K562 (cell line): Measurements from ENCODE around the gene FREM1. TPM values are rescaled to one million over a fixed set of nuclear protein-coding genes. Genes with fewer than 3 reads are reported as not detected.

Experiments used
- ATAC-seq: fragments of 200-7000 bp; cut with Tn5 transposase; 3 replicates; pipeline ENCODE4 v1.9.1; 2020; ENCODE audit warnings: moderate library complexity
- BruUV-seq: library from RNA; stranded (reverse); fragments of 400-500 nt; replicated peaks from 2 replicates; lab custom pipeline; 2021; lab: Mats Ljungman, UMichigan
- CTCF ChIA-PET: fragments of 300-600 bp; formaldehyde crosslinking; extraction: SDS; loops from one replicate; lab custom pipeline; 2021; ENCODE audit warnings: low intra/inter-chr PET ratio; lab: Yijun Ruan, JAX
- POLR2A ChIA-PET: fragments of 300-600, 350-650 bp; sonication (Branson Sonifier 250); formaldehyde crosslinking; extraction: SDS; loops from one replicate; lab custom pipeline; 2021; ENCODE audit warnings: antibody characterized with exemption, inconsistent platforms; lab: Yijun Ruan, JAX
- DNase-seq, 4 experiments: peaks; one replicate each; pipeline versions ENCODE4 v3.0.0 to v3.0.0-alpha.2; 2011 to 2018; ENCODE audit warnings: low spot score in 3 of 4, mixed read lengths in 3 of 4; ENCODE audit errors: extremely low read depth in 1 of 4
- FAIRE-seq: peaks from 2 replicates; lab custom pipeline; 2011; peaks lifted over from hg19 to GRCh38; lab: Jason Lieb, UNC
- H2AFZ ChIP-seq: 2 replicates; pipeline ENCODE4 v1.6.0; 2011; ENCODE audit warnings: low read depth, low read length, control low read depth, inconsistent platforms
- H3K27ac ChIP-seq: fragments of 200-600 bp; 3 replicates; pipeline ENCODE4 v1.8.0; 2011; ENCODE audit warnings: low read depth, mild to moderate bottlenecking, control low read depth, inconsistent platforms, low read length, moderate library complexity, mixed read lengths; ENCODE audit errors: extremely low read depth
- H3K27me3 ChIP-seq, 2 experiments: fragments of 300-600 bp in 1 of 2; 2 replicates in 1 of 2; 3 replicates in 1 of 2; pipeline versions ENCODE4 v1.6.0 to v1.8.0; 2011; ENCODE audit warnings: inconsistent platforms in 2 of 2, low read length in 2 of 2, mild to moderate bottlenecking in 1 of 2, mixed read lengths in 1 of 2, moderate library complexity in 1 of 2; ENCODE audit not compliant: control insufficient read depth in 2 of 2, insufficient read depth in 2 of 2
- H3K36me3 ChIP-seq: fragments of 300-600 bp; 3 replicates; pipeline ENCODE4 v1.8.0; 2011; ENCODE audit warnings: mild to moderate bottlenecking, low read length, inconsistent platforms; ENCODE audit not compliant: control insufficient read depth, insufficient read depth
- H3K4me1 ChIP-seq, 2 experiments: fragments of 200-600 bp in 1 of 2; replicated peaks in 1 of 2; 2 replicates in 1 of 2; 3 replicates in 1 of 2; pipeline versions ENCODE4 v1.5.1 to v1.8.0; 2011; ENCODE audit warnings: inconsistent platforms in 2 of 2, low read length in 2 of 2, mild to moderate bottlenecking in 1 of 2, mixed read lengths in 1 of 2, moderate library complexity in 1 of 2; ENCODE audit not compliant: control insufficient read depth in 2 of 2, insufficient read depth in 2 of 2
- H3K4me2 ChIP-seq: 2 replicates; pipeline ENCODE4 v1.6.1; 2011; ENCODE audit warnings: low read length, control low read depth, inconsistent platforms, mixed read lengths; ENCODE audit not compliant: insufficient read depth
- H3K4me3 ChIP-seq: fragments of 200-600 bp; sonication (generic), shearing (Covaris generic); 2 replicates; pipeline ENCODE4 v1.5.1; 2016; ENCODE audit warnings: control low read depth, inconsistent platforms
- H3K79me2 ChIP-seq: fragments of 200-600 bp; 3 replicates; pipeline ENCODE4 v1.8.0; 2011; ENCODE audit warnings: low read length, inconsistent platforms; ENCODE audit not compliant: control insufficient read depth, insufficient read depth
- H3K9ac ChIP-seq, 2 experiments: 2 replicates each; pipeline versions ENCODE4 v1.6.0 to v1.6.1; 2011; ENCODE audit warnings: low read depth in 2 of 2, low read length in 2 of 2, control low read depth in 1 of 2, inconsistent platforms in 1 of 2, mild to moderate bottlenecking in 1 of 2, mixed read lengths in 1 of 2; ENCODE audit not compliant: insufficient read depth in 1 of 2
- H3K9me1 ChIP-seq: one replicate; pipeline ENCODE4 v1.6.0; 2011; ENCODE audit warnings: inconsistent platforms, mild to moderate bottlenecking, low read length, moderate library complexity; ENCODE audit not compliant: control insufficient read depth, insufficient read depth
- H3K9me3 ChIP-seq: replicated peaks from 2 replicates; pipeline ENCODE4 v1.5.1; 2011; ENCODE audit warnings: low read depth, low read length, inconsistent platforms; ENCODE audit not compliant: control insufficient read depth, insufficient read depth
- H4K20me1 ChIP-seq: replicated peaks from 2 replicates; pipeline ENCODE4 v1.6.1; 2011; ENCODE audit warnings: low read length, inconsistent platforms, mixed read lengths; ENCODE audit not compliant: control insufficient read depth, insufficient read depth
- ATF1 ChIP-seq, 2 experiments: fragments of 450-650 bp in 1 of 2; IDR thresholded peaks; 2 replicates each; pipeline ENCODE4 v1.6.1; 2016; ENCODE audit warnings: missing compliant biosample characterization in 1 of 2, missing genetic modification characterization in 1 of 2
- ATF7 ChIP-seq: fragments of 450-650 bp; IDR thresholded peaks from 2 replicates; pipeline ENCODE4 v1.7.1; 2014; ENCODE audit warnings: mild to moderate bottlenecking, moderate library complexity
- CEBPB ChIP-seq: fragments of 450-650 bp; IDR thresholded peaks from 2 replicates; pipeline ENCODE4 v1.6.1; 2016; ENCODE audit warnings: missing genetic modification characterization, missing compliant biosample characterization
- CEBPG ChIP-seq, 3 experiments: fragments of 200-800 bp in 1 of 3; sonication (Bioruptor generic) in 1 of 3; sonication (generic) in 1 of 3; formaldehyde crosslinking in 1 of 3; IDR thresholded peaks in 2 of 3; conservative IDR thresholded peaks in 1 of 3; 2 replicates each; pipeline versions ENCODE4 v1.6.1 to v1.8.0; 2016 to 2022; ENCODE audit warnings: missing compliant biosample characterization in 2 of 3, missing genetic modification characterization in 2 of 3, mild to moderate bottlenecking in 1 of 3, missing genetic modification reagents in 1 of 3
- ETV1 ChIP-seq: fragments of 450-650 bp; conservative IDR thresholded peaks from 2 replicates; pipeline ENCODE4 v1.6.1; 2016; ENCODE audit warnings: missing genetic modification characterization, control low read depth, low read depth, missing compliant biosample characterization
- NFRKB ChIP-seq: fragments of 450-650 bp; IDR thresholded peaks from 2 replicates; pipeline ENCODE4 v1.6.1; 2016; ENCODE audit warnings: low read depth
- PPARD ChIP-seq: fragments of 250-450 bp; sonication (Bioruptor Pico); IDR thresholded peaks from 2 replicates; pipeline ENCODE4 v1.8.0; 2022; ENCODE audit warnings: inconsistent platforms, mild to moderate bottlenecking, moderate library complexity
- SOX6 ChIP-seq: fragments of 450-650 bp; IDR thresholded peaks from 2 replicates; pipeline ENCODE4 v1.6.1; 2014; ENCODE audit warnings: mild to moderate bottlenecking
- ZNF830 ChIP-seq: fragments of 250-450 bp; sonication (Bioruptor Pico); IDR thresholded peaks from 2 replicates; pipeline ENCODE4 v1.5.0; 2021; ENCODE audit warnings: mild to moderate bottlenecking
- WGBS: fragments of 100-300 bp; shearing (Covaris generic); methylation state at CpG from one replicate; pipeline ENCODE4 v1.1.6; 2016; ENCODE audit warnings: low coverage, mixed read lengths; ENCODE audit not compliant: insufficient coverage; ENCODE audit errors: missing lambda C conversion rate; 5-methylcytosine and 5-hydroxymethylcytosine counted together
- in situ Hi-C: fragments of 300-500 bp; cut with MboI; formaldehyde crosslinking; loops from 4 replicates; pipeline ENCODE4 v1.15.0; 2018; ENCODE audit warnings: inconsistent platforms, mixed read lengths
- intact Hi-C: fragments of 100-400 bp; cut with micrococcal nuclease; formaldehyde crosslinking; loops from 2 replicates; pipeline ENCODE4 v1.14.2; 2022
- polyA plus RNA-seq, 8 experiments: library from polyadenylated mRNA; depleted of rRNA in 4 of 8; stranded (reverse) in 5 of 8; unstranded in 3 of 8; fragments of >200 nt; fragmentation: Nextera tagmentation in 2 of 8; fragmentation: Illumina TruSeq in 1 of 8; extraction: Ambion mirVana in 2 of 8; extraction: Trizol in 1 of 8; gene quantifications; 2 replicates each; pipeline versions ENCODE4 v1.2.1 to v1.2.3, GENCODE V29; 2011 to 2014; ENCODE audit warnings: inconsistent platforms in 1 of 8, missing spikeins in 1 of 8
- total RNA-seq, 7 experiments: library from RNA; depleted of rRNA in 6 of 7; stranded (reverse); fragments of >200 nt in 6 of 7; fragmentation: Illumina TruSeq in 2 of 7; extraction: Trizol in 2 of 7; gene quantifications; 2 replicates each; pipeline versions ENCODE4 v1.2.1 to v1.2.3, GENCODE V29; 2011 to 2021; ENCODE audit warnings: low replicate concordance in 1 of 7

FREM1 gene
- total and polyA plus RNA-seq, 9 of the 15 experiments (the other 6 are each of a cell fraction or from before 2014, with no cell fraction given) = 0.03 to 0.24 (median 0.13) TPM; not detected in 2

DNA sequence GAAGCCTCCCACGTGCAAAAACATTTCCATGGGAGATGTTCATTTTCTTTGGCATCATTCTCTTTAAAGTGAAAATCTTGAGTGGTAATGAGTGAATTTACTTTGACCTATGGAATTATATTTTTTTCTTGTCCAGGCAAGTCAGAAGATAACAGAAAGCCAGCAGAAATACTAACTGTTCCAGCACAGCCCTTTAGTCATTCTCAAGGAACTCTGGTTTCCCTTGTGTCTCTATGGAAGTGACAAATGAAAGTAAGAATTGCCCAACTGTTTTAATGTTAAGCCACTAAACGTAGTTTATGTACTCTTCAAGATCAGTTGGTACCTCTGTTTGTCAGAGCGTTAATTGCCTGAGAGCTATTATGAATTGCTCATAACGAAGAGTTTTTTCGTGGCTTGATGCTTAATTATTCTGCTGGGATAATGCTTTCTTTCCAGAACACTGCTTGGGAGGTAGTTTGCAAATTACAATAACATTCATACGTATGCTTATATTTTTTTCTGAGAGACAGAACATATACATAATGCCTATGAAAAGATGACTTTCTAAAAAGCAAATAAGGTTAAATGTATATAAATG, 103.2 kb downstream of the FREM1 start:
- no peak overlapping the region for H3K9ac ChIP-seq

GRCh38 chr9:14799030-14799429, 111.2 kb downstream of the FREM1 start:
- Histone ChIP-seq H3K36me3 (no peaks in the 10 kb centered on the region), H3K9me3 (no peaks in the 10 kb centered on the region), H3K9ac (no peak overlapping the region), H3K4me3 (no peak overlapping the region), H3K79me2 (no peaks in the 10 kb centered on the region), H3K27ac (no peak overlapping the region), H3K27me3 (no peaks in the 10 kb centered on the region), H3K9me1 (no peaks in the 10 kb centered on the region), H4K20me1 (no peaks in the 10 kb centered on the region), H3K4me1 (no peaks in the 10 kb centered on the region), H3K4me2 (no peak overlapping the region), H2AFZ (no peak overlapping the region)
- no peak for DNase-seq
- ChIA-PET CTCF (no interaction called here), POLR2A (no interaction called here)
- in situ Hi-C loops = no loop called here
- FAIRE-seq = no peak
- BruUV-seq = no TSS peak
- intact Hi-C loops = no loop called here
- TF ChIP-seq ATF7 (no peak), ATF1 (CRISPR knock-in tag; IDR thresholded peaks at IDR 0.05) (no peak), ATF1 (tag; IDR thresholded peaks at IDR 0.05) (no peak), ETV1 (tag) (no peak), CEBPB (tag) (peak; percentile 66), CEBPG (CRISPR knock-in tag; IDR thresholded peaks at IDR 0.05) (no peak), CEBPG (tag; conservative IDR thresholded peaks at IDR 0.05 in 1 of 2, IDR thresholded peaks at IDR 0.05 in 1 of 2) (peak in 1 of 2 experiments; percentile 50; a peak in 1 of 4 replicates)
- 5% methylated on average over 2 of the region's 2 CpGs for WGBS
- ATAC-seq = no peak

More for the DNA sequence above, 103.2 kb downstream of the FREM1 start:
- no peaks in the 10 kb centered on the region for H3K9me3 ChIP-seq
- no peak overlapping the region for H3K4me3 ChIP-seq
- no peaks in the 10 kb centered on the region for H3K9me1 ChIP-seq
- H3K27ac ChIP-seq = no peak overlapping the region
- ATAC-seq (no peak), DNase-seq (no peak), FAIRE-seq (no peak)
- no peaks in the 10 kb centered on the region for H4K20me1 ChIP-seq
- CTCF ChIA-PET = no interaction called here
- BruUV-seq = no TSS peak
- under 1% methylated on average over 6 of the region's 6 CpGs for WGBS
- H3K27me3 ChIP-seq = no peaks in the 10 kb centered on the region
- no peaks in the 10 kb centered on the region for H3K79me2 ChIP-seq
- TF ChIP-seq PPARD = no peak
- TF ChIP-seq SOX6 = no peak
- TF ChIP-seq NFRKB = no peak
- TF ChIP-seq ZNF830 (CRISPR knock-in tag) = no peak
- H3K4me2 ChIP-seq = no peak overlapping the region
- no peaks in the 10 kb centered on the region for H3K4me1 ChIP-seq
- intact Hi-C loops (no loop called here), in situ Hi-C loops (no loop called here)
- no peaks in the 10 kb centered on the region for H3K36me3 ChIP-seq
- no peak overlapping the region for H2AFZ ChIP-seq
- POLR2A ChIA-PET = no interaction called here
